Activated T-helper 1 cell treated with anti-CD3 and anti-CD28 coated beads, Interleukin-12 subunit alpha, Interleukin-12 subunit beta, Interleukin-2, Interleukin-4 antibody, amounts not matched to agents 30 ng/mL and 10 ng/mL and 1 ng/mL, durations not matched to agents 14 hours and 24 hours and 36 hours (primary cell): ENCODE results near the gene EXOC2. TPM values are rescaled to one million over a fixed set of nuclear protein-coding genes. Genes with fewer than 3 reads are reported as not detected.
"Not testable (repeated sequence)": the region's sequence is repeated elsewhere in the genome, so short reads cannot be mapped to it uniquely, and the experiment has no call there.

Experiments used
- DNase-seq: peaks from one replicate; pipeline ENCODE4 v3.0.0; 2021; ENCODE audit warnings: low spot score
- H3K27ac Mint-ChIP-seq: one replicate; pipeline ENCODE4 v1.8.0; 2021; ENCODE audit warnings: mild to moderate bottlenecking, mixed read lengths
- H3K27me3 Mint-ChIP-seq: one replicate; pipeline ENCODE4 v1.8.0; 2022; ENCODE audit warnings: mild to moderate bottlenecking, moderate library complexity, mixed read lengths; ENCODE audit not compliant: insufficient read depth
- H3K36me3 Mint-ChIP-seq: one replicate; pipeline ENCODE4 v1.8.0; 2021; ENCODE audit warnings: low read depth, mixed read lengths
- H3K4me1 Mint-ChIP-seq: one replicate; pipeline ENCODE4 v1.8.0; 2021; ENCODE audit warnings: low read depth, mixed read lengths
- H3K4me3 Mint-ChIP-seq: one replicate; pipeline ENCODE4 v1.8.0; 2021; ENCODE audit warnings: mild to moderate bottlenecking, moderate library complexity, mixed read lengths
- H3K9me3 Mint-ChIP-seq: one replicate; pipeline ENCODE4 v1.8.0; 2021; ENCODE audit warnings: mixed read lengths
- intact Hi-C: fragments of 100-400 bp; cut with micrococcal nuclease; formaldehyde crosslinking; loops from one replicate; pipeline ENCODE4 v1.15.1; 2024
- total RNA-seq: library from RNA; stranded (reverse); gene quantifications from 2 replicates; pipeline ENCODE4 v1.2.3, GENCODE V29; 2022

Gene EXOC2
- total RNA-seq, 1 donor from 2014 or later = 44.5 TPM

DNA sequence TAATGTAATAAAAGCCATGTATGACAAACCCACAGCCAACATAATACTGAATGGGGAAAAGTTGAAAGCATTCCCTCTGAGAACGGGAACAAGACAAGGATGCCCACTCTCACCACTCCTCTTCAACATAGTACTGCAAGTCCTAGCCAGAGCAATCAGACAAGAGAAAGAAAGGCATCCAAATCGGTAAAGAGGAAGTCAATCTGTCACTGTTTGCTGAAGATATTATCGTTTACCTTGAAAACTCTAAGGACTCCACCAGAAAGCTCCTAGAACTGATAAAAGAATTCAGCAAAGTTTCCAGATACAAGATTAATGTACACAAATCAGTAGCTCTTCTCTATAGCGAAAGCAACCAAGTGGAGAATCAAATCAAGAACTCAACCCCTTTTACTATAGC lies 29.2 kb downstream of the EXOC2 start:
- H3K27ac Mint-ChIP-seq, H3K4me3 Mint-ChIP-seq, H3K9me3 Mint-ChIP-seq, intact Hi-C loops, DNase-seq, H3K27me3 Mint-ChIP-seq: not testable (repeated sequence)
- H3K36me3 Mint-ChIP-seq = peaks cover 22% of the 10 kb centered on the region
- H3K4me1 Mint-ChIP-seq = peaks cover 73% of the 10 kb centered on the region

DNA sequence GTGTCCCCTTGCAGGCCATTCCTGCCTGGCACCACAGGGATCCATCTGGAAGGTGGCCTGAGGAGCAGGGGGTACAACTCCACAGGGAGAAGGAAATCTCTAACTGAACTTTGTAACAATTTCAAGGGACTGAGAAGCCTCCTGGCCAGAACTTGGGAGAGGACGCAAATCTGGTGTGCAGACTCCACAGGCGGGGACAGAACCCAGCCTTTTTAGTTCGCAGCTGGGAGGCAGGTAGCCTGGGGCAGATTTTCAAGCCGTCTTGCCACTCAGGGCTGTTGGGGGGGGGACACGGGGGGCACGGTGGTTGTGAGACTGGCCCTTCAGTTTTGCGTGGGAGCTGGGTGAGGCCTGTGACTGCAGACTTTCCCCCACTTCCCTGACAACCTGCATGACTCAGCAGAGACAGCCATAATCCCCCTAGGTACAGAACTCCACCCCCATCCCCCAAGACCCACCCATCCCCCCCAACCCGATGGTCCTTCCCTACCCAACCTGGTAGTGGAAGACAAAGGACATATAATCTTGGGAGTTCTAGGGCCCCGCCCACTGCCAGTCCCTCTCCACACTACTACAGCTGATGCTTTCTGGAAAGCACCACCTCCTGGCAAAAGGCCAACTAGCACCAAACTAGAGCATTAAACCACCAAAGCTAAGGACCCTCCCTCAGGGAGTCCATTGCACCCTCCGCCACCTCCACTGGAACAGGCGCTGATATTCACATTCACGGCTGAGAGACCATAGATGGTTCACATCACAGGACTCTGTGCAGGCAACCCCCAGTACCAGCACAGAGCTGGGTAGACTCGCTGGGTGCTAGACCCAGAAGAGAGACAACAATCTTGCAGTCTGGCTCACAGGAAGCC lies 33.0 kb downstream of the EXOC2 start:
- Mint-ChIP-seq H3K9me3 (peaks cover 4% of the 10 kb centered on the region), H3K4me3 (peak overlapping the region; percentile 13), H3K27ac (peak overlapping the region; percentile 14), H3K36me3 (peaks cover 21% of the 10 kb centered on the region), H3K4me1 (peaks cover 62% of the 10 kb centered on the region), H3K27me3 (no peaks in the 10 kb centered on the region)
- DNase-seq = no peak
- intact Hi-C loops = loop anchor here (2.0 kb wide), 1 partner anchor 15 kb away; no protein-coding TSS in a partner anchor

DNA sequence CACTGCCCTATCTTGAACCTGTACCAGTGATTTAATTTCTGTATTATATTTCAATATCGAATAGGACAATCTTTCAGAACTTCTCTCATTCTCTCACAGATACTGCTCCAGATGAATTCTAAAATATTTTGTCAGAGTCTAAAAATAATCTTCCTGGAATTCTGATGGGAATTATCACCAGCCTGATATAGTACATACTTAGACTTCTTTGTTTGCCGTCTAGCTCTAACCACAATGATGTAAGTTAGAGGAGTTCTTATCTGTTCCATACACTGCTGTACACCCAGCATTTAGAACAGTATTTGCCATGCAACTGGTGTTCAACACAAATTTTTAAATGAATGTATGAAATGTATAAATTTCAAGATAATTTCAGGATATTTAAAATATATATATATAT lies 34.7 kb downstream of the EXOC2 start:
- no peaks in the 10 kb centered on the region for H3K27me3 Mint-ChIP-seq
- H3K27ac Mint-ChIP-seq = no peak overlapping the region
- no peak overlapping the region for H3K4me3 Mint-ChIP-seq
- intact Hi-C loops = no loop called here
- no peak for DNase-seq
- H3K4me1 Mint-ChIP-seq = peaks cover 46% of the 10 kb centered on the region
- H3K36me3 Mint-ChIP-seq = peaks cover 19% of the 10 kb centered on the region
- no peaks in the 10 kb centered on the region for H3K9me3 Mint-ChIP-seq

DNA sequence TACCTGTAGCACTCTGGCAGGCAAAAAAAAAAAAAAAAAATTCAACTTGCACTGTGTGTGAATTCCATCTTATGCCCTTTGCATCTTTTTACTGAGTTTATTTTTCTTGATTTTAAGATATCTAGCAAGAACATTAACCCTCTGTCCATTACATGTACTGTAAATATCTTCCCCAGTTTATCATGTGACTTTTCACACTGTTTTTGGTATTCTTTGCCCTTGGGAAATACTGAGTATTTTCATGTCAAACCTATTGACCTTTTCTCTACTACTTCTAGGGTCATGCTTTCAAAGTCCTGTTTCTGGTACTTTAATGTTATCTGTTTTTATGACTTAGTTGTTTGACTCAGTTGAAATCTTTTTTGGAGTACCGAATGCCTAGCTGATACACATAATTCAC lies 35.2 kb downstream of the EXOC2 start:
- intact Hi-C loops = no loop called here
- no peak overlapping the region for H3K27ac Mint-ChIP-seq
- no peak for DNase-seq
- no peaks in the 10 kb centered on the region for H3K27me3 Mint-ChIP-seq
- H3K4me3 Mint-ChIP-seq = no peak overlapping the region
- no peaks in the 10 kb centered on the region for H3K9me3 Mint-ChIP-seq
- H3K4me1 Mint-ChIP-seq = peaks cover 46% of the 10 kb centered on the region
- H3K36me3 Mint-ChIP-seq = peaks cover 19% of the 10 kb centered on the region

DNA sequence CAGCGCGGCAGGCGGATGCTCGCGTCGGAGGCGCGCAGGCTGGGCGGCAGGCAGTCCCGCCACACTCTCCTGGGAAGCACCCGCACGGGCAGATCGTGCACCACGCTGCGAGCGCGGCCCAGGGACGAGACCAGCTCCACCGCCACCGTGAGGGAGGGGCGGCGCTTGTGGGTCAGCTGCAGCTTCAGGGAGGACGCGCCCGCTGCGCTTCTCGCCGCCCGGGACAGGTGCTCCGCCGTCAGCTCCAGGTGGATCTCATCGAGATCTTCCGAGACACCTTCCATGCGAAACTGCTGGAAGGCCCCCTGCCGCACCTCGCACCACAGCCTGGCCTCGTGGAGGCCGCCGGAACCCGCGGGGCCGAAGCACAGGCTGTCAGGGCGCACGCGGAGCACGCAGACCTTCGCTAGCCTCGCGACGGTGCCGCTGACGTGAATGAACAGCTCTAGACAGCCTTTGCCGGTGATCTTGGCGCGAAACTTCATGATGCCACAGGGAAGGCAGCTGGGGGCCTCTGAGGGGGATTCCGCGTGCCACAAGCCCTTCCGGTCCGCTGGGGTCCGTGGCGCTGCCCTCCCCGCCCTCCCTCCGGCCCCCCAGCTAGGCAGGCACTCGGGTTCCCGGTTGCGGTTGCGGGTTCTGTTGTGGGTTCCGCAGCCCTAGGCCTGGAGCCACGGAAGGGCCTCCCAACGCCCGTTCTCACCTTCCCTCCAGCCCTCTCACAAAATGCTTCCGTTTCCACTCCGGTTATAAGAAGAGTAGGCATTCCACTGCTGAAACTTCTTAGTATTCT lies 36.3 kb downstream of the EXOC2 start, which contains the start of gene HUS1B:
Gene HUS1B, minus strand, starts transcription at position 641 of the 793 bp plus-strand sequence. Its CDS starts 156 bp downstream, at position 485.
- H3K4me1 Mint-ChIP-seq = peaks cover 37% of the 10 kb centered on the region
- H3K27ac Mint-ChIP-seq = no peak within 1 kb of the TSS
- no peak for DNase-seq
- H3K9me3 Mint-ChIP-seq = no peaks in the 10 kb centered on the region
- intact Hi-C loops = no loop called here
- H3K4me3 Mint-ChIP-seq = no peak within 1 kb of the TSS
- no peaks in the 10 kb centered on the region for H3K27me3 Mint-ChIP-seq
- H3K36me3 Mint-ChIP-seq = peaks cover 18% of the 10 kb centered on the region

DNA sequence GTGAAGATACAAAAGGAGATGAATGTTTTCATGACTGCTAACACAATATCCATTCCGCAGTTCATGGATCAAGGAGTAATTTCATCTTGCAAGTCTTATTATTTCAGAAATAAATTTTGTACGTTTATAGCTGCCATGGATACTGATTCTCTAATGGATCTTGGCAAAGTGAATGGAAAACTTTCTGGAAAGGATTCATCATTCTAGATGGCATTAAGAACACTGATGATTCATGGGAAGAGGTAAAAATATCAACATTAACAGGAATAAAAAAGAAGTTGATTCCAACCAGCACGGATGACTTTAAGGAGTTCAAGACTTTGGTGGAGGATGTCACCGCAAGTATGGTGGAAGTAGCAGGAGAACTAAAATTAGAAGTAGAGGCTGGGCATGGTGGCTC lies 38.8 kb downstream of the EXOC2 start:
- no peak overlapping the region for H3K4me3 Mint-ChIP-seq
- peaks cover 18% of the 10 kb centered on the region for H3K36me3 Mint-ChIP-seq
- no peaks in the 10 kb centered on the region for H3K9me3 Mint-ChIP-seq
- H3K27me3 Mint-ChIP-seq = no peaks in the 10 kb centered on the region
- no peak for DNase-seq
- H3K27ac Mint-ChIP-seq = no peak overlapping the region
- intact Hi-C loops = no loop called here
- H3K4me1 Mint-ChIP-seq = peaks cover 12% of the 10 kb centered on the region

DNA sequence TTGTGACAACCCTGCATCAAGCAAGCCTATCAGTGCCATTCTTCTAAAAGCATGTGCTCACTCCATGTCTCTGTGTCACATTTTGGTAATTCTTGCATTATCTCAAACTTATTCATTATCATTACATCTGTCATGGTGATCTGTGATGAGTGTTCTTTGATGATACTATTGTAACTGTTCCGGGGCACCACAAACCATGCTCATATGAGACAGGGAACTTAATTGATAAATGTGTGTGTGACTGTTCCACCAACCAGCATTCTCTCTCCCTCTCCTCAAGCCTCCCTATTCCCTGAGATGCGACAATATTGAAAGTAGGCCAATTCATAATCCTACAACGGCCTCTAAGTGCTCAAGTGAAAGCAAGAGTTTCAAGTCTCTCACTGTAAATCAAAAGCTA lies 40.1 kb downstream of the EXOC2 start:
- no peak for DNase-seq
- intact Hi-C loops = no loop called here
- no peaks in the 10 kb centered on the region for H3K9me3 Mint-ChIP-seq
- no peak overlapping the region for H3K27ac Mint-ChIP-seq
- H3K27me3 Mint-ChIP-seq = no peaks in the 10 kb centered on the region
- H3K4me3 Mint-ChIP-seq = no peak overlapping the region
- H3K4me1 Mint-ChIP-seq = peaks cover 9% of the 10 kb centered on the region
- H3K36me3 Mint-ChIP-seq = peaks cover 15% of the 10 kb centered on the region

DNA sequence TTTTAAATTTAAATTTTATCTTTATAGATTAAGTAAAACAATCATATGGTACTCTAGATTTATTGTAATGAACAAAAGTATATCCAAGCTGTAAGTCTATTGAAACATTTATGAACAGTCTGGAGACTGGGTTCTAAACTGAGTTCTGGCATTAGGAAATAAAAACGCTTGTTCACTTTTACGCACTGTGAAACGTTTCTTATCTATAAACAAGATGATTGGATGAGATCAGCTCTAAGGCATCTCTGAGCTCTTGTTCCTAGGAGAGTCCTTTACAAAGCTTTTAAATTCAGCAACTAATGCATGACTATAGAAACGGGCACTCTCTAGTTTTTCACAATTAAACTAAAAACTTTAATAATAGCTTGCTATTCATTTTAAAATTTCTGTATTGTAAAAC lies 42.8 kb downstream of the EXOC2 start:
- no peak overlapping the region for H3K27ac Mint-ChIP-seq
- no peaks in the 10 kb centered on the region for H3K27me3 Mint-ChIP-seq
- no peak for DNase-seq
- H3K4me1 Mint-ChIP-seq = peaks cover 9% of the 10 kb centered on the region
- intact Hi-C loops = no loop called here
- no peaks in the 10 kb centered on the region for H3K9me3 Mint-ChIP-seq
- peaks cover 5% of the 10 kb centered on the region for H3K36me3 Mint-ChIP-seq
- H3K4me3 Mint-ChIP-seq = no peak overlapping the region

DNA sequence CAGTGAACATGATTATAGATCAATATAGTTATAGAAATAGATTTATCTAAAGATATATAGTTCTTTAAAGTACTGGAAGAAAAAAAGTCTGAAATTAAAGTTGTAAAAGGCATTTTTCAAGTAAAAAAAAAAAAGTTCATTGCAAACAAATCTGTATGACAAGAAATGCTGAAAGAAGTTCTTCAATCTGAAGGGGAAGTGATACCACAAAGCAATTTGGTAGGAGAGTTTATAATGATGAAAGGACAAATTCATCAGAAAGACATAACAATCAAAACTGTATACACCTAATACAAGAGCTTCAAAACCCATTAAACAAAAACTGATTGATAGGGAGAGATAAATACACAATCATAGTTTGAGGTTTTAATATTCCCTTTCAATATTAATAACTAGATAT lies 50.1 kb downstream of the EXOC2 start:
- H3K4me3 Mint-ChIP-seq = no peak overlapping the region
- H3K9me3 Mint-ChIP-seq = no peaks in the 10 kb centered on the region
- H3K36me3 Mint-ChIP-seq = peaks cover 3% of the 10 kb centered on the region
- no peaks in the 10 kb centered on the region for H3K4me1 Mint-ChIP-seq
- H3K27me3 Mint-ChIP-seq = no peaks in the 10 kb centered on the region
- no peak overlapping the region for H3K27ac Mint-ChIP-seq
- no peak for DNase-seq
- intact Hi-C loops = no loop called here

DNA sequence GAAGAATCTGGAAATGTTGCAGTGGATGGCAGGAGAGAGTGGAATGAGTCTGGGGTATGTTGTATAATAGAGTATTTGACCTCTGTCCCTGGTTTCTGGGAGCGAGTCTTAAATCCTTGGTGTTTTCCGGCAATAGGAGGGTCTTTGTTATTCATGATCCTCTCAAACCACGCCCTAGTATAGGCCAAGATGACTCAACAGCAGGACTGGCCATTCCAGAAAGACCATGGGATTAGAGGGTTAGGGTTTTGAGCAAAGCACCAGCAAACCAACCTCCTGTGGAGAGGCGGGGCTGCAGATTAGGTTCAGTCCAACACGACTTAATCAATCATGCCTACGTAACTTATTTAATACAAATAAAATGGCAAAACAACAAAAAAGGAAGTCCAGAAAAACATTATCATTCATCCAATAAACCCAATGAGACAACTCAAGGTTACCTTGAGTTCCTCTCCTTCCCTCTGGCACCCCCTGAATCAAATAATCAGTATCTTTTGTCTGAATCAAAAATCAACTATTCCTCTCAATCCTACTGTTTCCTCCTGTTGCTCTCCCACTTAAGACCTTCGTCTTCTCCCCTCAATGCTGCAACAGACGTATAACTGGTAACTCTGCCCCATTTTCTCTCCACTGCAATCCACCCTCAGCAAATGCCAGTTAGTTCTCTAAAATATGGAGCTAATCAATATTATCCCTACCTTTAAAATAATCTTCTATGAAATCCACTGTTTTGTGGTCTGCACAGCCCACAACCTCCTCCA lies 51.5 kb downstream of the EXOC2 start:
- no peaks in the 10 kb centered on the region for H3K27me3 Mint-ChIP-seq
- H3K9me3 Mint-ChIP-seq = no peaks in the 10 kb centered on the region
- intact Hi-C loops = no loop called here
- H3K27ac Mint-ChIP-seq = no peak overlapping the region
- H3K4me1 Mint-ChIP-seq = peaks cover 6% of the 10 kb centered on the region
- DNase-seq = no peak
- no peak overlapping the region for H3K4me3 Mint-ChIP-seq
- peaks cover 11% of the 10 kb centered on the region for H3K36me3 Mint-ChIP-seq

DNA sequence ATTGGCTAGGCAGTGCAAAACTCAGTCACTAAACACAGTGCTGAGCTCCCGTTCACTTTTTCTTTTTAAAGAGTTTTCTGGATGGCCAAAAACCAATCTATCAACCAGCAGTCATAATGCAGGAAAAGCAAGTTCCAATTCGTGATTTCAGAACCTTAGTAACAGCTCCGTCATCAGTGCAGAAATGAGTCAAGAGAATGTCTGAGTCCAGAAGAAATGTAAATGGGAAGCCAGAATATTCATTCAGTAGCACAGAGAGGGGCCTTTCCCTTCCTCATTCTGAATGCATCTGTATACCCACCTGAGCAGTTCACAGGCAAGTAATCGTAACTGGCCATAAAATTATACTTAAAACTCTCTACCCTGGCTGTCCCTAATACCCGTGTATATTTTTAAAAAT lies 56.5 kb downstream of the EXOC2 start:
- H3K4me1 Mint-ChIP-seq = peaks cover 14% of the 10 kb centered on the region
- no peak overlapping the region for H3K4me3 Mint-ChIP-seq
- no peak overlapping the region for H3K27ac Mint-ChIP-seq
- peaks cover 27% of the 10 kb centered on the region for H3K36me3 Mint-ChIP-seq
- H3K27me3 Mint-ChIP-seq = no peaks in the 10 kb centered on the region
- no peak for DNase-seq
- intact Hi-C loops = loop anchor here (1.0 kb wide), 1 partner anchor 39 kb away; no protein-coding TSS in a partner anchor
- no peaks in the 10 kb centered on the region for H3K9me3 Mint-ChIP-seq

DNA sequence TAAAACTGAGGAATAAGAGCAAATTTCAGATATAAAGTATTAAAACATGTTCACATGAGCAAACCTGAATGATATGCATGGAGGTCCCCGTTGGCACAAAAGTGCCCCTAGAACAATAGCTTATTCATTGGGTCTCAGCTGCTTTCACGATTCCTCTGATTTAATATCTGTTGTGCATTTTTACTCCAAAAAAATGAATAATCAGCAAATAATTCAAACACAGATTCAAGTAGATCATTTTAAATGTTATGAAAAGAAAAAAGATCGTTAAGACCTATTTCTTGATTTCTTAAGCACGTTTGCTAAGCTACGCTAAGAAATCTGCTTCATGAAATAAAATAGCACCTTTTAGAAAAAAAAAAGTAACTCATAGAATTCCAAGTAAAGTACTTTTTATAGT lies 57.7 kb downstream of the EXOC2 start:
- Mint-ChIP-seq H3K4me3 (no peak overlapping the region), H3K27ac (no peak overlapping the region), H3K27me3 (no peaks in the 10 kb centered on the region), H3K36me3 (peaks cover 27% of the 10 kb centered on the region), H3K9me3 (no peaks in the 10 kb centered on the region), H3K4me1 (peaks cover 14% of the 10 kb centered on the region)
- no peak for DNase-seq
- intact Hi-C loops = no loop called here
